ENCODE measurements around the gene LATS1.
A peak's percentile ranks its signal among the peaks of the same experiment; 100 is the strongest.
"Not testable (repeated sequence)": the region's sequence is repeated elsewhere in the genome, so short reads cannot be mapped to it uniquely, and the experiment has no call there.

LATS1 gene

DNA sequence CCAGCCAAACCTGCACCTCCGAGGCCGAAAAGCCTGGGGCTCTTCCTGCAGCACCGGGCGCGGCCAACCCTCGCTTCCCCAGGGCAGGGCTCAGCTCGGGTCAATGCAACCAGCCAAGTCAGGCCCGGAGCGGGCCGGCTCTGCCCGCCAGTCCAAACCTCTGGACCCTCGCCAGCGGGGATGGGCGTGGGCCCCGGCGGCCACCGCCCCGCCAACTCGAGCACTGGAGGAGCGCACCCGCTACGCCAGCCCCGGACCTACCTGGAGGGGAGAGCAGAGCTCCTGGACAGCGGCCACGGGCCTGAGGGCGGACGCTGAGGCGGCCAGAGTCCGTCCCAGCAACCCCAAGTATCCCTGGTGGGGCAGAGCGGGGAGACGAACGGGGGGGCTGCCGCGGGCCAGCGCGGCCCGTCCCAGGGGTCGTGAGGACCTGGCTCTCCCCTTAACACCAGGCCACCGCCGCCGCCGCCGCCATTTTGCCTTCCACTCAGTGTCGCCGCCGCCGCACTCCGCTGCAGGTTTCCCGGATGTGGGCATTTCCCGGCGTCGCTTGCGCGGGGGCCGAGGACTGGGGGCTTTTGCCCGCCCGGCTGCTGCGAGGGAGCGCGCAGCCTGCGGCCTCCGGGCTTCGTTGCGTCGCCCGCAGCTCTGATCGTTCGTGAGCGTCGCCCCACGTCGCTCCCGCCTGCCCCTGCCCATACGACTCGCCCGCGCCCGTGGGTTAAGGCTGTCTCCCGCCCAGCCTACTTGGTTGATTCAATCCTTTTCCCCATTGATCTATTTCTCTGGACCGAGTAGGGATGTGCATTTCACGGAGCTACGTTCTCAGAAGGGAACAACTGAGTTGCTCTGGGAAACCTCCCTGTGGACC, at the start of gene LATS1:
LATS1 (minus strand) TSS at position 514 of the 871 bp plus-strand sequence. CDS start 15,975 bp downstream, outside the sequence.
- DNase-seq: peak; percentile 89

DNA sequence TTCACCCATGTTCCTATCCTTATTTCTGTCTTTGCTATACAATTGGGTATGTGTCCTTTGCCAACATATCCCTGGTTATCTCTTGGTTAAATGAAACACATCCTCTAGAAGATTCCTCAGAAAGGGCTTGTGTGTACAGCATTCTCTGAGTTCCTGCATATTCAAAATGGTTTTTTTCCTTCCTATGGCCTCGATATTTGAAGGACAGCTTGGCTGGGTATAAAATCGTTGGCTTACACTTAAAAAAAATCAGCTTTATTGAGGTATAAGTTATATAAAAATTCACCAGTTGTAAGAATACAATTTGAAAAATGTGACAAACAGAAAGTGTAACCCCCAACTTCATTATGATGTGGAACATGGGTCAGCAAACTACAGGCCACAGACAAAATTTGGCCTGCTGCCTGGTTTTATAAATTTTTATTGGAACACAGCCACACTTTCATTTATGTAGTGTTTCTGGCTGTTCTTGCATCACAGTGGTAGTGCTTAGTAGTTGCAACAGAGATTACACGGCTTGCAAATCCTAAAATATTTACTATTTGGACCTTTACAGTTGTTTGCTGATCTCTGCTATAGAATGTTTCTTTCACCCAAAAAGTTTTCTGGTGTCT, 48.4 kb upstream of the LATS1 start:
- DNase-seq: no peak

DNA sequence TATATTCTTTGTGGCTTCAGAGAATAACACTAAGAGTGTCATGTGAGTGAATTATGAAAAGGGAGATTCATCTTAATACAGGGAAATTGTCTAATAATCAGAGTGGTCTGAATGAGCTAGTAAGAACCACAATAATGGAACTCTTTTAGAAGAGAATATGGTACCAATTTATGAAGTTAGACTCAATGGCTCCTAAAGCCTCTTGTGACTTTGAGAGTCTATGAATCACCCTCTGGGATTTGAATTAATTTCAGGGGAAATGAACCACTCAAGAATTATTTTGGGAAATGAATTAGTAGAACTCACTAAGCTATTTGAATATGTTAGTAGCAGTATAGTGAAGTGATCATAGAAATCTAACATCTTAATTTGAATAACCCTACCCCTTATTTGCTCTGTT, 46.0 kb upstream of the LATS1 start:
- DNase-seq: no peak

DNA sequence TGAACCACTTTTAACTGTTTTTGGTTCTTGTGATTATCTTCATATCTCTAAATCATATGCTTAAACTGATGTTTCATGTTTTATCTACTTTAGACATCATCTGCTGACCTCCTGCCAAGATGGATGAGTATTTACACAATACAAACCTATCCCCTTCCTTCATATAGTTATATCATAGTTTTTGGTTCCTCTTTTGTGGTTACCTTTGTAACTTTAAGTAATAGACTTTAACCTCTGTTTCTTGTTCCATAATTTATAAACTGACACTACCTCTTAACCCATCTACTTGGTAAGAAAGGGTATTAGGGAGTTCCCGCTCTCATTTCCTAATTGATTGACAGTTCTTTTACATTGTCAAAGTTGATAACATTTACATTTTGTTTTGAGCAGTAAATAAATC, 43.5 kb upstream of the LATS1 start:
- DNase-seq: no peak

DNA sequence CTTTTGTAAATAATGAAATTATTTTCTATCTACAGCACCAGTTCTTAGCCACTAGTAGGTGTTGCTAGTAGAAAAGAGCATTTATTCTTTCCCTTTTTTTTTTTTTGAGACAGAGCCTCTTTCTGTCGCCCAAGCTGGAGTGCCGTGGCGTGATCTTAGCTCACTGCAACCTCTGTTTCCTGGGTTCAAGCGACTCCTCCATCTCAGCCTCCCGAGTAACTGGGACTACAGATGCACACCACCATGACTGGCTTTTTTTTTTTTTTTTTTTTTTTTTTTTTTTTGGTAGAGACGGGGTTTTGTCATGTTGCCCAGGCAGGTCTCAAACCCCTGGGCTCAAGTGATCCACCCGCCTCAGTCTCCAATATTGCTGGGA, 38.3 kb upstream of the LATS1 start:
- DNase-seq: no peak

DNA sequence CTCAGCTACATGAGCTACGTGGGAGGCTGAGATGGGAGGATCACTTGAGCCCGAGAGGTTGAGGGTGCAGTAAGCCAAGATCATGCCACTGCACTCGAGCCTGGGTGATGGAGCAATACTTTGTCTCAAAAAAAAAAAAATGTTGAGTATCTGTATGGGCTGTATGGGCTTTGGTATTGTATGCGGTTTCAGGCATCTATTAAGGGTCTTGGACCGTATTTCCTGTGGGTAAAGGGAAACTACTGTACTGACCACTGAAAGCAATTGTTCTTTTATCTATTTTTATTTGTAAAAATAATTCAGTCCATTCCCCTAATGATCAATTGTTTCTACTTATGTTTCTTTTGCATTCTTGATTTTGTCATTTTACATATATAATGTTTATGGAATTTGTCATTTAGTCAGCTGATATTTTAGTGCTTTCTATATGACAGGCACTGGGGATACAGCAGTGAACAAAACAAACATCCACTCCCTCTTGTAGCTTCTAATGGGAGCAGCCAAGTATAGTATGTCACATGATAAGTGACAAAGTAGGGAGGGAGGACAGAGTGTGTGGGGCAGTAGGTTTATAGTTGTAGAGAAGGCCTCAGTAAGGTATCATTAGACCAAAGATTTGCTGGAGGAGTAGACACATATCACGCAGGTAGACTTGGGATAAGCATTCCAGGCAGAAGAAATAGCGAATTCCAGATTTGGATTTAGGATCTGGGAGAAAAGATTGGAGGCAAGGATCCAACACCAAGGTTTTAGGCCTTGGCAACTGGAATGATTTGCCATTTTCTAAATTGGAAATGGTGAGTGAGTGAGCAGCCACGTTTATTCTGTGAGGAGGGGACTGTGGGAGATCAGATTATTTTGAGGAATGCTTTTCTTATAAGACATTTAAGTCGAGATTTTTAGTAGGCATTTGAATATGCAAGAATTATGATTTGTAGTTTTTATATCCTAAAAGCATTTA, 37.7 kb upstream of the LATS1 start:
- no peak for DNase-seq

DNA sequence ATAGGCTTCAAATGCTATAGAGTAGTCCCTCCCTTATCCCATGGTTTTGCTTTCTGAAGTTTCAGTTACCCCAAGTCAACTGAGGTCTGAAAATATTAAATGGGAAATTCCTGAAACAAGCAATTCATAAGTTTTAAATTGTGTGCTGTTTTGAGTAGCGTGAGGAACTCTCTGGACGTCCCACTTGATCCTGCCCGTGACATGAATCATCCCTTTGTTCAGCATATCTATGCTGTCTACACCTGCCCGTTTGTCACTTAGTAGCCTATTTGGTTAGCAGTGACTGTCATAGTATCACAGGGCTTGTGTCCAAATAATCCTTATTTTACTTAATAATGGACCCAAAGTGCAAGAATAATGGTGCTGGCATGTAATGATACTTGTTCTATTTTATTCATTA, 36.6 kb upstream of the LATS1 start:
- DNase-seq: no peak

DNA sequence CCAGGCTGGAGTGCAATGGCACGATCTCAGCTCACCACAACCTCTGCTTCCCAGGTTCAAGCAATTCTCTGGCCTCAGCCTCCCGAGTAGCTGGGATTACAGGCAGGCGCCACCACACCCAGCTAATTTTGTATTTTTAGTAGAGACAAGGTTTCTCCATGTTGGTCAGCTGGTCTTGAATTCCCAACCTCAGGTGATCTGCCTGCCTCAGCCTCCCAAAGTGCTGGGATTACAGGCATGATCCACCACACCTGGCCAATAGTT, 35.4 kb upstream of the LATS1 start:
- not testable (repeated sequence) for DNase-seq

DNA sequence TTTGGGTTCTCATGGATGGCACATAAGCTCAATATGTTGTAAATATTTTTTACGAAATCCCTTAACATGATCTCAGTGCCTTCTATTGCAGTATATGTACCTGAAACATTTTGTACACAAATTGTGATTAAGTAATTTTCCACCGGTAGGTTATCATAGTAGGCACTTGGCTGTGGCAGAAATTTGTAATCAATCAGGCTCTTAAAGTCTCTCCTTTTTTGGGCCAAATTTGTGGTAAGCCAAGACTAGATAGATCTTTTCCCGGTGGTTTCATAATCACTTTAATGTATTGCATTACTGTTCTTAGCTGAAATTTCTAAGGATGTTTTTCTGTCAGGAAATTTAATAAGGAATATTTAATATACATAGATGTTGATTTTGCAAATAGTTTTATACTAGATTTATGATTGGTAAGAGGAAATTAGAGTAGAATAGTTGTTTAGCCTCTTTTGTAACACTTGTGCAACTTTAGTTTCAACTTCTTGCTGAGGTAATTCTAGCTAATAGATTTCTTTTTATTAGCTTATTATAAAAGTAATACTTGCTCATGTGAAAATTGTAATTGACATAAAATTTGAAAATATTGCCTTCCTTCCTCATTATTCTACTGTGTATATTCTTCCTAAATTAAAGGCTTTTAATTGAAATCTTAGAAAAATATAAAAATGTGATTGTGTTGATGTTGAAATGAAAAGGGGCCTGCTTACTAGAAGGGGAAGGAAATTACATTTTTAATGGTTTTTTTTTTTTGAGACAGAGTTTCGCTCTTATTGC, 34.9 kb upstream of the LATS1 start:
- DNase-seq: no peak

DNA sequence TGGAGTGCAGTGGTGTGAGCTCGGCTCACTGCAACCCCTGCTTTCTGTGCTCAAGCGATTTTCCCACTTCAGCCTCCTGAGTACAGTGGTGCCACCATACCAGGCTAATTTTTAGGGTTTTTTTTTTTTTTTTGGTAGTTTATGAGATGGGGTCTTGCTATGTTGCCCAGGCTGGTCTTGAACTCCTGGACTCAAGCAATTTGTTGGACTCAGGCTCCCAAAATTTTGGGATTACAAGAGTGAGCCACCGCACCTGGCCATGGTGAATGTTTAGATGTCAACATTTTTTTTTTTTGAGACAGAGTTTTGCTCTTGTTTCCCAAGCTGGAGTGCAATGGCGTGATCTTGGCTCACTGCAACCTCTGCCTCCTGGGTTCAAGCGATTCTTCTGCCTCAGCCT, 34.0 kb upstream of the LATS1 start:
- not testable (repeated sequence) for DNase-seq

DNA sequence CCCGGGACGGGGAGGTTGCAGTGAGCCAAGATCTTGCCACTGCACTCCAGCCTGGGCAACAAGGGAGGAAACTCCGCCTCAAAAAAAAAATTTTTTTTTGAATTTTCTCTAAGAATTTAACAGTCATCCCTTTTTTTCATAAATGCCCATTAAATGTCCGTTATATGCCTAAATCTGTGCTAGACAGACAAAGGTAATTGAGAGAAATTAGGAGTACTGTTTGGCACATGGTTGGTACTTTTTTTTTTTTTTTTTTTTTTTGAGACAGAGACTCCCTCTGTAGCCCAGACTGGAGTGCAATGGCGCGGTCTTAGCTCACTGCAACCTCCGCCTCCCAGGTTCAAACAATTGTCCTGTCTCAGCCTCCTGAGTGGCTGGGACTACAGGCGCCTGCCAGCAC, 33.3 kb upstream of the LATS1 start:
- DNase-seq: no peak

DNA sequence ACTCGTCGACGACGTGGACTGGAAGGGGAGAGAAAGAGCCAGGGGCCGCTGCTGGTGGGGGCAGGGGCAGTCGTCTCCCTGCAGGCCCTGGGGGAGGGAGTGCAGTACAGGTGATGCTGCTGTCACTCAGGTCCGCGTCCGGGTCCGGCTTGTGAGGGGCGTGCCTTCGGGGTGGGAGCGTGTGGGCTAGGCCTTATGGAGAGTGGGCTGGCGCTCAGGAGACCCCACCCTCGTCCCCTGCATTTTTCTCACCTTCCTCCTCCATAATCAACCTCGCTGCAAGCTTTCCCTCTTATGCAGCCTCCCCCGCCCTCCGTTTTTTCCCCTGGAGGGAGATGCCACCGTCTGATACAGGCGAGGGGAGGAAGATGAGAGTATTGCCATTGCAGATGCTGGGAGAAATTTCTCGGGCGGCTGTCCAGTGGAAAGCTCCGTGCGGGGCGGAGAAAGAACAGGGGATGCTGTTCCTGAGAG, 32.3 kb upstream of the LATS1 start:
- DNase-seq: peak; percentile 40

DNA sequence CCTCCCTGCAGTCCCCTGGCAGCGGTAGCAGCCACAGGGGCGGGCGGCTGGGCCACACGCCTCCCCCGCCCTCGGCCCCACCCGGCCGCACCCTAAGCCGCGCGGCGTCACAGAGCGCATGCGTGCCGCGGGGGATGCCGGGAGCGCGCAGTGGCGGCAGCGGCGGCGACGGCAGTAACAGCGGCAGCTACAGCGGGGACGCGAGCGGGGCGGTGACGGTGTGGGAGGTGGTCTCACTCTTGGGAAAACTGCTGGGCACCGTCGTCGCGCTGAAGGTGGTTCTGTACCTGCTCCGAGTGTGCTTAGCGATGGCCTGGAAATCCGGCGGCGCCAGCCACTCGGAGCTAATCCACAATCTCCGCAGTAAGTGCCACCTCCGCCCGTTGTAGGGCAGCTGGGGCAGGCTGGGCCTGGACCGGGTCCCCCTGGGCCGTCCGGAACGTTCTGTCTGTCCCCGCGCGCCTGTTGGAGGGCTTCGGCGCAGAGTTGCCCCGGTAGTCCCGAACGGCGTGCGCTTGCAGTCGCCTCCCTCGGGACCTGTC, 31.8 kb upstream of the LATS1 start, which contains the start of gene PCMT1:
PCMT1 (plus strand) TSS at position 148 of the 542 bp plus-strand sequence; CDS start at position 309, 161 bp downstream.
- peak; percentile 88 for DNase-seq

DNA sequence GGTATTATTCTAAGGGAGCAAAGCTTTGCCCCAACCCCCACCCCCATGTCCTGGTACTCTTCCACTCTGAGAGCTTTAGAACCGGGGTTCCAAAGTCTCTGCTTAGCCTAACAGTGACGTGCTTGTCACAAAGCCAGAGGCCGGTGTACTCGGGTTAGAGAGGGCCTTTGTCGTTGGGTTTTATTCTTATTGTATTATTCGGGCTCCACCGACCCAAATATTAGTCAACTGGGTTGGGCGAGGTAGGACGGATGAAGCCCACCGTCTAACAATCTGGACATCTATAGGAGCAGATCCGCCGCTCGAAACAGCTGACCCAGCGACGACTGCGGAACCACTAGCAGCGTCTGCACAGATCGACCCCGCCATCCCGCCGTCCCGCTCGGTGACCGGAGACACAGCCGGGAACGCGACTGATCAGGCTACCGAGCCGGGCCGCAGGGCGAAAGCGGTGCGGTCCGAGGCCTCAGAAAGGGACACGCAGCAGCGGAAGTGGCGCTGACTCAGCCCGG, 31.2 kb upstream of the LATS1 start:
- not testable (repeated sequence) for DNase-seq

DNA sequence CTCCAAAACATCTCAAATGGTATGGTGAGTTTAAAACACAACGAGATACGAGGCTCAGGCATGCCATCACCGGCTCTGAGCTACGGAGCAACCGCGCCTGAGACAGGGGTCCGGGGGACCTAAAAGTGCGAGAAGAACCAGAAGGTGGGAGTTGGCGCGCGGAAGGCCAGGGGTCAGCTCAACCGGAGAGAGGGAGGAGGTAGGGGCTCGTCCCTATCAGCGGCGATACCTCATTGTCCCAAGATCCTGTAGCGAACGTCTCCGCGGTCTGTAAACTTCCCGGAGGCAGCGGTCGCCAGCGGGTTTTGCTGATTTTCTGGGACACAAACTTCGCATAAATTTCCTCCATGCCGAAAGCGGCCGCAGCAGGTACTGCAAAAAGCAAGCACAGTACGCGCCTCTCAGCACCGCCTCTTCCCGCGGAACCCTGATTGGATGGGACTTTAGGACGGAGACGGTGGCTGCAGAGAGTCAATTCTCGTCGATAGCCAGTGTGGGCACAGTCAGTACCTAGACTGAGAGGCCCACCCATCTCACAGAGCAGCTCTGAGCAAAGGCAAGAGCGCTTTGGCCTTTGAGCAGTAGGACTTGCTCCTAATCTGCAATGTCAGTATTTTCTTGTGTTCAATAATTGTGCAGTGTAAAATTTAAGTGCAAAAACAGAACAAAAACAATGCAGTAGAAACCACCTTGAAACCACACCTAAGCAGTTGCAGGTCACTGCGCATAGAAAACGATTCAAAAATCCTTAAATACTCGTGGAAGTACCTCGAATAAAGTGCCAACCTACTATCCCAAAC, 28.4 kb upstream of the LATS1 start, which contains the start of gene NUP43:
NUP43 (minus strand) TSS at position 383 of the 800 bp plus-strand sequence; CDS start at position 349, 34 bp downstream.
- peak; percentile 96 for DNase-seq

DNA sequence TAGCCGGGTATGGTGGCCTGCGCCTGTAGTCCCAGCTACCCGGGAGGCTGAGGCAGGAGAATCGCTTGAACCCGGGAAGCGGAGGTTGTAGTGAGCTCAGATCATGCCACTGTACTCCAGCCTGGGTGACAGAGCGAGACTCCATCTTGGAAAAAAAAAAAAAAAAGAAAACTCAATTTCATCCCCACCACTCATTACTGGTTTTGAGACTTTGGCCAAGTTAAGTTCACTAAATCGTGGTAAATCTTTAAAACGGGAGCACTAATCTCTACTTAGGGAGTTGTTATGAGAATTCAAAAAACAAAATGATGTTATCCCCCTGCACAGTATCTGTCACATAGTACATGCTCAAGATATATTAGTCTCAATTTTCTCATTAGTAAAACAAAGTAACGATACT, 27.4 kb upstream of the LATS1 start:
- not testable (repeated sequence) for DNase-seq

DNA sequence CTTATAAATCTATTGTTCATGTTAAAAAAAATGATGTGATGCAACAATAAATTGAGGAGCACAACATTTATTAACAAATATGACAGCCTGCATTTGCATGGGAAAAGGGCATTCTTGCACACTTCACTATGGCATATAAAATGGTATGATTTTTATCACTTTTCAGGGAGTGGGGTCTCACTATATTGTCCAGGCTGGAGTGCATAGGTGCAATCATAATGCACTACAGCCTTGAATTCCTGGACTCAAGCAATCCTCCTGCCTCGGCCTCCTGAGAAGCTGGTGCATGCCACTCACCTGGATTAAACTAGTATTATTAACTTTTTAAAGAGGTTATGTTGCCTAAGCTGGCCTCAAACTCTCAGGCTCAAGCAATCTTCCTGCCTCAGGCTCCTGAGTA, 17.0 kb upstream of the LATS1 start:
- DNase-seq: no peak

DNA sequence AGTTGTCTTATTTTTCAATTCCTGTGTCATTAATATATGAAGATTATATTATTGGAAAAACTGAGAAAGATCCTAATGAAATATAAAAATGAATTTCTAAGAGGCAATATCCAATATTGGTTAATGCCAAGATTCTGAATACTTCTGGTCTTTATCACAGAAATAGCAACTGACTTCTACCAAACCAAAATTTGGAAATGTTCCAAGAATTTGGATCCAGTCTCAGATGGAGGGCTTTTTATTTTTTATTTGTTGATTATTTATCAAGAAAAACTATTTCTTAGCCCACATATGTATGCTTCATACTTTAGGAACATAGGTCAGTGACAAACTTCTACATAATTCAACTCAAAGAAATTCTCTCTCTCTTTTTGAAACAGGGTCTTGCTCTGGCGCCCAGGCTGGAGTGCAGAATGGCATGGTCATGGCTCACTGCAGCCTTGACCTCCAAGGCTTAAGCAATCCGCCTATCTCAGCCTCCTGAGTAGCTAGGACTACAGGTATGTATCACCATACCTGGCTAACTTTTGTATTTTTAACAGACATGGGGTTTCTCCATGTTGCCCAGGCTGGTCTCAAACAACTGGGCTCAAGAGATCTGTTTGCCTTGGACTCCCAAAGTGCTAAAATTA, 15.3 kb upstream of the LATS1 start:
- DNase-seq: no peak

DNA sequence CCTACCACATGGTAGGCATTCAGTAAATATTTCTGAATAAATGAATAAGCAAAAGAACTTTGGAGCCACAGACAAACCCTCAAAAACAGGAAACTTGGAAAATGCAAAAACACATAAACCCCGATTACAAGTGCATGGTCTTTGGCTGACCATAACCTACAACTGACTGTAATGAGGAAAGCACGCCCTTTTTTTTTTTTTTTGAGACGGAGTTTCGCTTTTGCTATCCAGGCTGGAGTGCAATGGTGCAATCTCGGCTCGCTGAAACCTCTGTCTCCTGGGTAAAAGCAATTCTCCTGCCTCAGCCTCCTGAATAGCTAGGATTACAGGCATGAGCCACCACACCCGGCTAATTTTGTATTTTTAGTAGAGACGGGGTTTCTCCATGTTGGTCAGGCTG, 11.9 kb upstream of the LATS1 start:
- DNase-seq: no peak

DNA sequence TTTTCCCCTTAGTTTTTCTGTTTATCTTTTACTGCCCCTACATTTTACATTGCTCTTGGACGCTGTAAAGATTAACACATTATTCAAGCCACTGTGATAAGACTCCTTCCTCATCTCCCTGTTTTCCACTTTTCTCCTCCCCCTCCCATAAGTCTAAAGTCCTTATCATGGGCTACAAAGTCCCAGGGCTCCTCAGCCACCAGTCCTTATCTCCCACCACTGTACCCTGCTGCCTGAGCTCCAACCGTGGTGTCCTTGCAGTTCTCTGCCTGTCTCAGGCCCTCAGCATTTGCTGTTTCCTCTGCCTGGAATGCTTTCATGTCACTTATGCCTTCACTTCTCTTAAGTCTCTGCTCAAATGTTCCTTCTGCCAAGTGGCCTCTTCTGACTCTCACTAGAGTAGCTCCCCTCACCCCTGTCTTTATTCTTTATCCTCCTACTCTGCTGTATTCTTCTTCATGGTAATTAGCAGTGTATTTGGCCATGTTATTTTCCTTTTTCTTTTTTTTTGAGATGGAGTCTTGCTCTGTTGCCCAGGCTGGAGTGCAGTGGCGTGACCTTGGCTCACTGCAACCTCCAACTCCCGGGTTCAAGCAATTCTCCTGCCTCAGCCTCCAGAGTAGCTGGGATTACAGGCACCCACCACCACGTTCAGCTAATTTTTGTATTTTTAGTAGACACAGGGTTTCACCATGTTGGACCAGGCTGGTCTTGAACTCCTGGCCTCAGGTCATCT, 10.8 kb upstream of the LATS1 start:
- DNase-seq: no peak

Data from CD4-positive, alpha-beta T cell treated with Interleukin-4 for 4 hours (primary cell).